Heart left ventricle (tissue), 13 donors: ENCODE measurements around the gene NSUN2.

Experiments
- CTCF ChIP-seq, 12 donors: fragments of 200-600 bp; sonication (generic) in 4 of 12; IDR thresholded peaks; one replicate each; pipeline versions ENCODE4 v1.5.0 to v1.8.0; 2018 to 2022; ENCODE audit warnings: antibody characterized with exemption in 12 of 12, mild to moderate bottlenecking in 5 of 12
- POLR2A ChIP-seq, 2 donors: fragments of 450-650 bp; IDR thresholded peaks; one replicate each; pipeline ENCODE4 v1.6.1; 2017; ENCODE audit warnings: antibody characterized with exemption in 2 of 2, mild to moderate bottlenecking in 2 of 2, moderate library complexity in 2 of 2
- donor health status: ischemic (EF 13 %, LVEDD 7.1; RV severe dilation, severe dysfunction).
- donor health status: DM: no; HTN: yes; CAD: no.
- donor health status: DM: no; HTN: no; CAD: no.
- donor health status: ischemic (EF 25% LVEDD 6.9; RV normal size, moderate dysfunction).
- donor health status: ischemic (EF 25% LVEDD 5.7; RV mildly dilated, moderate dysfunction).
- donor health status: ischemic (EF 35%, LVEDD 5.7; RV mildly dilated, moderate dysfunction).
- donor health status: nonischemic (EF 11% LVEDD 7.7; RV severe dilation, severe dysfunction).
- donor health status: DM: yes; HTN: yes; CAD: no.
- donor health status: PGD.
- donor health status: ischemic (EF 29% LVEDD 5.4; RV normal size, mild dysfunction).
- donor health status: nonischemic (EF 23%, LVEDD 6.1; RV moderate dilation, normal function).

DNA sequence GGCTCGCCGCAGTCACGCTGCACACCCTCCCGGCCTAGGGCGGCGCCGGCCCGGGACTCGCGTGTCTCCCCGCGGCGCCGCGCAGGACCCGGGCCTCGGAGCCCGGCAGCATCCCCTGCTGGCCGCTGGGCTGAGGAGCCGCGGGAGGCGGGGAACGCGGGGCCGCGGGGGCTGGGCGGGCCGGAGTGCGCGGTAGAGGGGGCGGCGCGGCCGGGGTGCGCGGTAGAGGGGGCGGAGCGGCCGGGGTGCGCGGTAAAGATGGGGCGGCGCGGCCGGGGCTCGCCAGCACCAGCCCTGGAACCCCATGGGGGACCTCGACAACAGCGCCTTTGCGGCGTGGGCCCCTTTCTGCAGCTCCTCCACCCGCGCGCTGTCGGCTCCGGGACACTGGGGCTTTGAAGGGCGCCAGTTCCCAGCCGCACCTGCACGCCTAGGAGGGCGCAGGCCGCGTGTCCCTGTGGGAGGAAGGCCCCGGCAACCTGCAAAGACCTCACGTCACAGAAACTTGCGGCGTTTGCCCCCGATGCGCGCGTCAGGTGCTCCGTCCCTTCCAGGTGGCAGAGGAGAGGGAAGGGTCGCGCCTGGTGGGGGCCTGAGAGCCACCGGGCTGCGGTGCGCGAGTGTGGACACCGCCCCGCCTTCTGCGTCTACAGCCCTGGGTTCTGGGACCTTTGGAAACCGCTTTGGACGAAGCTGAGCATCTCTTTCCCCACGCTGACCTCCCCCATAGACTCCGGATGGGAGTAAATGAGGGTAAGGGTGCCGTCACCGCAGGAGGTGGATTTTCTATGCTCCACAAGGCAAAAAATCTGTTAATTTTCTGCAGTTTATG is 49.6 kb downstream of the NSUN2 start:
- peak in 11 of 12 donors; percentile 17 to 65 (median 42) for TF ChIP-seq CTCF (IDR thresholded peaks at IDR 0.05)
- no peak for TF ChIP-seq POLR2A (IDR thresholded peaks at IDR 0.05)
